ENCODE results near the gene SGK1.
"Not testable (repeated sequence)": the region's sequence is repeated elsewhere in the genome, so short reads cannot be mapped to it uniquely, and the experiment has no call there.

Gene SGK1

GRCh38 chr6:134253681-134254080 is 64.2 kb downstream of the SGK1 start:
- no peak for DNase-seq (ENCODE audit: low spot score)

DNA sequence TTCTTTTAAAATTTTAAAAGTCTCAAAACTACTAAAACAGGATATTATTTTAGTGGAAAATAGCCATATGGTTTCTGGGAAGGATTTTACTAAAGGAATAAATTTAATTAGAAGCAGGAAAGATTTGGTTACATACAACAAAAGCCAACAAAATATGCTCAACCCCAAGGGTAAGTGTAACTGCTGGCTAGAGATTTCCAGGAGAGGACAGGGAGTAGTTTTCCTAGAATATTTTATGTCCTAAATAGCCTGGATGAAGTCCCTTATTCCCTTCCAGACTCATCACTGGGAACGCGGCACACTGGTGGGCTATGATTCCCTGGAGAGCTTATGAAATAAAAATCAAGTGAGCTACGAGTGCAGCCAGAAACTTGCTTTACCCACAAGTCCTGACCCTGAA is 66.6 kb downstream of the SGK1 start:
- DNase-seq (ENCODE audit: low spot score), result no peak

GRCh38 chr6:134250776-134251175 is 67.1 kb downstream of the SGK1 start:
- DNase-seq (ENCODE audit: low spot score), result no peak

DNA sequence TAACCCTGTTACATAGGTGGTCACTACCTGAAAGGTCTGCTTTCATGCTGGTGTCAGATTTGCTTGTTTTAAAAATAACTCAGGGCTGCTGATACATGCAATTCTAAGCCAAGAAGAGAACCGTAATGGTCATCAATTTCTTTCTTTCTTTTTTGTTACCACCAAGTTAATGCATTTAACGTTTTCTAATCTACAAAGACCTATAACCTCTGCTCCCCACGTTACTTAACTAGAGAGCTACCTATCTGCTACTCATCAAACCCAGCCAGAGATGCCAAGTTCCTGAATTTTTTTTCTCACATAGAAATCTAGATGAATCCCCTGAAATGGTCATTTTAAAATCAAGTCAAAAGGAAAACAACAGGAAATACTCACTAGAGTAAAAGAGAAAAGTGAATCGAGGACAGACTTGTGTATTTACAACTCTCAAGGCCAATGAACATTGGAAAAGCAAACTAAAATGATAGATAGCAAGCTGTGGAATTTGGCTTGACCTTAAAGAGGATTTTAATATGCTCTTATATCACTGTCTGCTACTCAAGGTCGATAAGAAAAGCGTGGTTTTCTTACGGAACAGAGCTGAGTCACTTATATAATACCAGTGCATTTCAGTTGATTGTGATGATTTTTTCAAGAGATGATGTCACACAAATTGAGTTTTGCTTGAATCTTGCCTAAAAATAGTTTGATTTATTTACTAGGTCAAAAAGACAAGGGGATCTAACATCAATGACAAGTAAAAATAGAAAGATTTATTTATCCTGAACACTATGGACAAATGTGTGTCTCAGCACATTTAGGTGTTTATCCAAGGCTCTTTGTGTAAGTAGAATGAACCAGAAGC is 67.9 kb downstream of the SGK1 start:
- no peak for DNase-seq (ENCODE audit: low spot score)

- DNase-seq (ENCODE audit: low spot score), result no peak
Measured at GRCh38 chr6:134249239-134249758, 68.6 kb downstream of the SGK1 start.

DNA sequence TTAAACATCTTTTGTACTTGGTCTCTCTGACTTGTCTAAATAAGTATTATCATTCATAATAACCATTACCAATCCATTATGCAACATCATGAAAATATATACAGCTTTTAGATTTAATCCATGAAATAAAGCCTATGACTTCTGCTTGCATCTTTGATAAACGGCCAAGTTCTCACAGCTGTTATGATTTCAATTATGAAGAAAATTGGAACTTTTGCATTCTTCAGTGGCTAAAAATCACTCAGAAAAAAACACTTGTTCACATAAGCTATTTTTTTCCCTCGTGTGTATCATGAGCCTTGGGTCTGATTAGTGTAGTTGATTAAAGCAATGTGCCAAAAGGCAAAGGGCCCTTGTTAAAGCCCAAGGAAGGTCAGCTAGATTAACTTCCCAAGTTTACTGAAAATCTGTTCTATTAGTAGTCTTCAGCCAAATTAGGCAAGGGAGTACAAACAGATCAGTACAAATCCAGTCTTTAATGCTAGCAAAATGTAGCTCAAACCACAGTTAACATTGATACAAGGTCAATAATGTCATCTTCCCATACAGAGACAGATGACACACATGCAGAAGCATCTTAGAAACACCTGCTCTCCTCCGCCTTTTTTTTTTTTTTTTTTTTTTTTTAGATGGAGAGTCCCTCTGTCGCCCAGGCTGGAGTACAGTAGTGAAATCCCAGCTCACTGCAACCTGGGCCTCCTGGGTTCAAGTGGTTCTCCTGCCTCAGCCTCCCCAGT is 69.9 kb downstream of the SGK1 start:
- no peak for DNase-seq (ENCODE audit: low spot score)

GRCh38 chr6:134247231-134247833 is 70.6 kb downstream of the SGK1 start:
- DNase-seq (ENCODE audit: low spot score), result no peak

- DNase-seq (ENCODE audit: low spot score), result no peak
Measured at GRCh38 chr6:134245706-134246105, 72.2 kb downstream of the SGK1 start.

- no peak for DNase-seq (ENCODE audit: low spot score)
Measured at GRCh38 chr6:134245041-134245440, 72.9 kb downstream of the SGK1 start.

- no peak for DNase-seq (ENCODE audit: low spot score)
Measured at GRCh38 chr6:134240665-134241431, 77.1 kb downstream of the SGK1 start.

DNA sequence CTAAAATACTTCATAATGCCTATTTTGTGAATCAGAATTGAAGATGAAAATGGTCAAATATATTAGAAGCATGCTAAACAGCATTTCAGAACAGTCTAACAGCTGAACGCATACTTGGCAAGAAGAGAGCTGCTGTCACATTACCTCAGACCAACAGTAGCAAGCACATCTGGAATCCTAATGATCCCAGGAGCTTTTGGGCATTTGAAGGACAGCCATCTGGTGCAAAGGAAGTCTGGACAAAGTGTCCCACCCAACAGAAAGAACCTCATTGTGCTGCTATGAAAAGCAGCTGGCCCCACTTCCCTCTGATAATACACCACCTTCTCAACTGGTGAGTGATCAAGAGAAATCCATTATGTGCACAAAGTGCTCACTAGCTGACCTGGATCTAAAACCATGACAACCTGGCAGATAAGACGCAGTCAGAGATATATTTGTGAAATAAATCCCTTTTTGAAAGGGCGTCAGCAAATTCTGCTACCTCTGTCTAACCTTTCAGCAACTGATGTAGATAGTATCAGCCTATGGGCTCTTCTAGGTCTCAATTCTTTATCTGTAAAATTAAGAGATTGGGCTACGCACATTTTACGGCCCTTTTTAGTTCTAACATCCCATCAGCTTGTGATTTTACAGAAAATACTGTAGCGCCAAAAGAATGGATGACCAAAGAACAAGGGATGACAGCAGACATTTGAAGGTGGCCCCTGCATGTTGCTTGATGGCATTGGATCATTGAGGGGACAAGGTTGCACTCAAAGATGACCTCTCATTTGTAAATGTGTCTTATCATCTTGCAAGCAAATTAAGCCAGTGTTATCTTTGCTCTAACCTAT is 78.7 kb downstream of the SGK1 start:
- DNase-seq (ENCODE audit: low spot score), result no peak

DNA sequence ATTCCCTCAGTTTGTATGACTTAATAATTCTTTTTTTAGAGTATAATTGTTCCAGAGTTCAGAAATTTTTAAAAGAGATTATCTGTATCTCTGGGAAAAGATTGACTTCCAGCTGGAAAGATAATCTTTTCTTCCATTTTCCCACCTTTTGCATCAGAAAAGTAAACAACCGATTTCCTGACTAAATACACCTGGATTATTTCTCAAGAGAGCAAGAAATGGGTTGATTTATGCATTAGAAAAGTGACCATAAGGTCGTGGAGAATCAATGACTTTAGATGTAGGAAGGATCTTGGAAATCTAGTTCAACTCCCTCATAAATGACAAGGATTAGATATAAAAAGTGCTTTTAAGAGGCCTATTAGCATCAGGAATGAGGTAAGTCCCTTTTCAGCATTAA is 79.9 kb downstream of the SGK1 start:
- DNase-seq (ENCODE audit: low spot score), result no peak

DNA sequence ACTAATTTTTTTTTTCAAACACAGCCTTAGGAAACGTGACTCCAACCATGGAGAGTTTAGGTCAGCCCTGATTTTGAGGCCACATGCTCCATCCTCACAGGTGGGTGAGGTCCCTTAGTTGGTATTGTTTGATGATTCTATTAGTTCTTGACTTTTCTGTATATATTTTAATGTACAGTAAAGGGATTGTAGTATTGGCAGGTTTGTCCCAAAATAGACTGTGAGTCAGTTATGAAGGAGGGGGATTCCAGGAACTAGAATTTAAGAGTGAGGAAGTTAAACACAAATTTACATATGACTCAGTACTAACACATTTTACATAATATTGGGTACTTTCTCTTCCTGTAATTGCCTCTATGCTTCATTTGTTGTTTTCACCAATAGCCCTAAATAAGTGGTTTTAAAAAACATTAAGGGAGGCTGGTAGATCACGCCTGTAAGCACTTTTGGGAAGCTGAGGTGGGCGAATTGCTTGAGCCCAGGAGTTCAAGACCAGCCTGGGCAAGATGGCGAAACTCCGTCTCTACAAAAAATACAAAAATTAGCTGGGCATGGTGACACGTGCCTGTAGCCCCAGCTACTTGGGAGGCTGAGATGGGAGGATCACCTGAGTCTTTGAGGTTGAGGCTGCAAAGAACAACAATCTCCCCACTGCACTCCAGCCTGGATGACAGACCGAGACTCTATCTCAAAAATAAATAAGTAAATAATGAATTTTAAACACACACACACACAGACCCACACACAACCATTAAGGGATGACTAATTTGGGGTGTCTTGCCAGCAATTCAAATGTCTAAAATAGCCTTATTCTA is 81.8 kb downstream of the SGK1 start:
- no peak for DNase-seq (ENCODE audit: low spot score)

GRCh38 chr6:134235334-134235733 is 82.6 kb downstream of the SGK1 start:
- DNase-seq (ENCODE audit: low spot score), result not testable (repeated sequence)

GRCh38 chr6:134233180-134233955 is 84.5 kb downstream of the SGK1 start:
- DNase-seq (ENCODE audit: low spot score), result no peak

DNA sequence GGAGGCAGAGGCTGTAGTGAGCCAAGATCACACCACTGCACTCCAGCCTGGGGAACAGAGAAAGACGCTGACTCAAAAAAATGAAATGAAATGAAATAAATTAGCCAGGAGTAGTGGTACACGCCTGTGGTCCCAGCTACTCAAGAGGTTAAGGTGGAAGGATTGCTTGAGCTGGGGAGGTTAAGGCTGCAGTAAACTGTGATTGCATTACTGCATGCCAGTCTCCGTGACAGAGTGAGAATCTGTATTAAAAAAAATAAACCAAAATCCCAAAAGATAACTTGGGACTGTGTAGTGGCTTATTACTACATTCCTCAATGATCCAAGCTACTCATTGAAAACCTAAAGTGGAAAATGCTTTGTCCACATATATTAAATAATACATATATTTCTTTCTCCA is 87.0 kb downstream of the SGK1 start:
- no peak for DNase-seq (ENCODE audit: low spot score)

DNA sequence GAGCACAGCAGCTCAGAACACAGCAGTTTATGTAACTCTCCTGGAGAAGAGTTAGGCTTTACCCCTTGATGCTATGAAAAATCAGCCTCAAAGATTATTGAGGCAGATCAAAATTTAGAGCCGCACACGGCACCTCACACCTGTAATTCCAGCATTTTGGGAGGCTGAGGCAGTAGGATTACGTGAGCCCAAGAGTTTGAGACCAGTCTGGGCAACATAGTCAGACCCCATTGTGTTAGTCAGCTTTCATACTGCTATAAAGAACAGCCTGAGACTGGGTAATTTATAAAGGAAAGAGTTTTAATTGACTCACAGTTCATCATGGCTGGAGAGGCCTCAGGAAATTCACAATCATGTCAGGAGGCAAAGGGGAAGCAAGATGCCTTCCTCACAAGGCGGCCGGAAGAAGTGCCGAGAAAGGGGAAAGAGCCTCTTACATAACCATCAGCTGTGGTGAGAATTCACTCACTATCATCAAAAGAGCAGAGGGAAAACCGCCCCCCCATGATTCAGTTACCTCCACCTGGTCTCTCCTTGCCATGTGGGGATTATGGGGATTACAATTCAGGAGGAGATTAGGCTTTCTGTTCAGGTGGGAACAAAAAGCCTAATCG is 87.7 kb downstream of the SGK1 start:
- DNase-seq (ENCODE audit: low spot score), result no peak

DNA sequence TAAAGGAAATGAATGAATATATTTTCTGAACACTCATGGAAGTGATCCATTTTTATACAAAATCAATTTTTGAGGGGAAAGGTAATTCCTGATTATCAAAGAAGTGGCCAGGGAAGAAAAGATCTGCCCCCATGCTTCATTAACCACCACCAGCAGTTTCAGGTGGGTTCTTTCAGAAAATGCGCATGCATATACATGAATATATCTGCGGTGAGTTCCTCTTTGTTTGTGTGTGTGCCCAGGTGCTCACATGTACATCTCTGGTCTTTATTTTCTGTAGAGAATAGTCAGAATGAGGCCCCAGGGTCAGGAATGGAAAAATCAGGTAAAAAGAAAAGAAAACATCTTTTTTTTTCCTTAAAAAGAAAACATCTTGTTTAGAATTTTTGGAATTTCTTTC is 88.4 kb downstream of the SGK1 start:
- DNase-seq (ENCODE audit: low spot score), result no peak

DNA sequence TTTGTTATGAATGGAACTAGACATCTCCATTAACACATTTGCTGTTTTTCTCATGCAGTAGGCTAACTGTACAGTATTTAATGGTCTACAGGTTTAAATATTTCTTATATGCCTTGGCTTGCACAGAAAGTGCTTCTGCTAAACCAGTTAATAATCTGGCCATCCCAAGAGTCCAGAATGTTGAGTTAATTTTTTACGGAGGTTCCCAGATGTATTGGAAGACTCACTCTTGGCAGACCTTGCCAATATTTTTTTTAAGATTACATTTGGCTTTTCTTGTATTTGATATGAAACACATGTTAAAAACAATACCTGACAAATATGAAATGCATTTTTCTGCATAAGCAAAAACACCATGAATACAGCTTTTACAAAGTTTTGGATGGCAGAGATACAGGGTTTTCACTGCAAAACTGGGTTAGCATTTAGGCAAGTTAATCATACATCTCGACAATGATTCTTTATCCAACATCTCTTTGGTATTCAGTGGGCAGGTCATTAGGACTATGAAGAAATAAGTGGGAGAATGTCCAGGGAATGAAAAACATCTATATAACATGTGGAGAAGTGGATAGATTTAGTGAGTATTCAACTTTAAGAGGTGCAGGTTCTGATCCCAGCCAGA is 94.0 kb downstream of the SGK1 start:
- no peak for DNase-seq (ENCODE audit: low spot score)

All from HuH-7 (cell line).